Measurements from ENCODE around the gene GPX2.

GRCh38 chr14:64899958-64900357 lies 42.6 kb downstream of the GPX2 start:
- TF ChIP-seq CTCF (IDR thresholded peaks at IDR 0.05) (no peak), POLR2A (IDR thresholded peaks at IDR 0.05) (no peak)
